ENCODE measurements around the gene IMPDH2.

- TF ChIP-seq, protein P1, sequence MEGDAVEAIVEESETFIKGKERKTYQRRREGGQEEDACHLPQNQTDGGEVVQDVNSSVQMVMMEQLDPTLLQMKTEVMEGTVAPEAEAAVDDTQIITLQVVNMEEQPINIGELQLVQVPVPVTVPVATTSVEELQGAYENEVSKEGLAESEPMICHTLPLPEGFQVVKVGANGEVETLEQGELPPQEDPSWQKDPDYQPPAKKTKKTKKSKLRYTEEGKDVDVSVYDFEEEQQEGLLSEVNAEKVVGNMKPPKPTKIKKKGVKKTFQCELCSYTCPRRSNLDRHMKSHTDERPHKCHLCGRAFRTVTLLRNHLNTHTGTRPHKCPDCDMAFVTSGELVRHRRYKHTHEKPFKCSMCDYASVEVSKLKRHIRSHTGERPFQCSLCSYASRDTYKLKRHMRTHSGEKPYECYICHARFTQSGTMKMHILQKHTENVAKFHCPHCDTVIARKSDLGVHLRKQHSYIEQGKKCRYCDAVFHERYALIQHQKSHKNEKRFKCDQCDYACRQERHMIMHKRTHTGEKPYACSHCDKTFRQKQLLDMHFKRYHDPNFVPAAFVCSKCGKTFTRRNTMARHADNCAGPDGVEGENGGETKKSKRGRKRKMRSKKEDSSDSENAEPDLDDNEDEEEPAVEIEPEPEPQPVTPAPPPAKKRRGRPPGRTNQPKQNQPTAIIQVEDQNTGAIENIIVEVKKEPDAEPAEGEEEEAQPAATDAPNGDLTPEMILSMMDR (conservative IDR thresholded peaks at IDR 0.05; ENCODE audit: low read depth in 2 of 2), result no peak; a peak in 1 of 4 replicates
- no peak for TF ChIP-seq ETS1 (IDR thresholded peaks at IDR 0.05)
Measured at GRCh38 chr3:49007771-49008528, 21.2 kb downstream of the IMPDH2 start.
